ENCODE results near the gene NTRK3.

The NTRK3 gene

GRCh38 chr15:87943626-87944025 is 312.9 kb downstream of the NTRK3 start:
- Histone ChIP-seq H3K4me3 (ENCODE audit: extremely low read depth, insufficient read depth, low read length, poor library complexity, severe bottlenecking) (no peak overlapping the region), H3K4me1 (ENCODE audit: control insufficient read depth, insufficient read depth, low read length, poor library complexity, severe bottlenecking) (peaks cover 7% of the 10 kb centered on the region), H3K27ac (ENCODE audit: low read depth, low read length, severe bottlenecking) (no peak overlapping the region), H3K9me3 (ENCODE audit: control insufficient read depth, low read length) (no peaks in the 10 kb centered on the region), H3K36me3 (ENCODE audit: control insufficient read depth, insufficient read depth, low read length) (no peaks in the 10 kb centered on the region)
- 83 to 87% methylated on average over 2 to 3 of the region's 3 CpGs for WGBS, 2 experiments (ENCODE audit: insufficient coverage in 2 of 2)

GRCh38 chr15:87942316-87942715 is 314.2 kb downstream of the NTRK3 start:
- no peak overlapping the region for H3K27ac ChIP-seq (ENCODE audit: low read depth, low read length, severe bottlenecking)
- no peaks in the 10 kb centered on the region for H3K9me3 ChIP-seq (ENCODE audit: control insufficient read depth, low read length)
- no peak overlapping the region for H3K4me3 ChIP-seq (ENCODE audit: extremely low read depth, insufficient read depth, low read length, poor library complexity, severe bottlenecking)
- H3K36me3 ChIP-seq (ENCODE audit: control insufficient read depth, insufficient read depth, low read length), result no peaks in the 10 kb centered on the region
- H3K4me1 ChIP-seq (ENCODE audit: control insufficient read depth, insufficient read depth, low read length, poor library complexity, severe bottlenecking), result peaks cover 15% of the 10 kb centered on the region
- WGBS, 2 experiments (ENCODE audit: insufficient coverage in 2 of 2), result 87 to 88% methylated on average over 4 to 6 of the region's 6 CpGs

GRCh38 chr15:87941606-87942005 is 314.9 kb downstream of the NTRK3 start:
- no peaks in the 10 kb centered on the region for H3K36me3 ChIP-seq (ENCODE audit: control insufficient read depth, insufficient read depth, low read length)
- 81 to 86% methylated on average over 2 to 3 of the region's 5 CpGs for WGBS, 2 experiments (ENCODE audit: insufficient coverage in 2 of 2)
- no peak overlapping the region for H3K27ac ChIP-seq (ENCODE audit: low read depth, low read length, severe bottlenecking)
- no peaks in the 10 kb centered on the region for H3K9me3 ChIP-seq (ENCODE audit: control insufficient read depth, low read length)
- no peak overlapping the region for H3K4me3 ChIP-seq (ENCODE audit: extremely low read depth, insufficient read depth, low read length, poor library complexity, severe bottlenecking)
- peaks cover 15% of the 10 kb centered on the region for H3K4me1 ChIP-seq (ENCODE audit: control insufficient read depth, insufficient read depth, low read length, poor library complexity, severe bottlenecking)

GRCh38 chr15:87940768-87941167 is 315.8 kb downstream of the NTRK3 start:
- Histone ChIP-seq H3K9me3 (ENCODE audit: control insufficient read depth, low read length) (no peaks in the 10 kb centered on the region), H3K4me1 (ENCODE audit: control insufficient read depth, insufficient read depth, low read length, poor library complexity, severe bottlenecking) (peaks cover 15% of the 10 kb centered on the region), H3K27ac (ENCODE audit: low read depth, low read length, severe bottlenecking) (no peak overlapping the region), H3K4me3 (ENCODE audit: extremely low read depth, insufficient read depth, low read length, poor library complexity, severe bottlenecking) (no peak overlapping the region), H3K36me3 (ENCODE audit: control insufficient read depth, insufficient read depth, low read length) (no peaks in the 10 kb centered on the region)
- 88% methylated on average over 2 of the region's 2 CpGs; no CpG with 5 or more reads in 1 of the 2 experiments for WGBS, 2 experiments (ENCODE audit: insufficient coverage in 2 of 2)

GRCh38 chr15:87939848-87940457 is 316.6 kb downstream of the NTRK3 start:
- Histone ChIP-seq H3K9me3 (ENCODE audit: control insufficient read depth, low read length) (no peaks in the 10 kb centered on the region), H3K27ac (ENCODE audit: low read depth, low read length, severe bottlenecking) (no peak overlapping the region), H3K36me3 (ENCODE audit: control insufficient read depth, insufficient read depth, low read length) (no peaks in the 10 kb centered on the region), H3K4me3 (ENCODE audit: extremely low read depth, insufficient read depth, low read length, poor library complexity, severe bottlenecking) (no peak overlapping the region), H3K4me1 (ENCODE audit: control insufficient read depth, insufficient read depth, low read length, poor library complexity, severe bottlenecking) (peaks cover 15% of the 10 kb centered on the region)
- WGBS, 2 experiments (ENCODE audit: insufficient coverage in 2 of 2), result 86 to 90% methylated on average over 1 to 2 of the region's 2 CpGs

- no peak overlapping the region for H3K4me3 ChIP-seq (ENCODE audit: extremely low read depth, insufficient read depth, low read length, poor library complexity, severe bottlenecking)
- H3K9me3 ChIP-seq (ENCODE audit: control insufficient read depth, low read length), result no peaks in the 10 kb centered on the region
- H3K27ac ChIP-seq (ENCODE audit: low read depth, low read length, severe bottlenecking), result peak overlapping the region; percentile 76
- peaks cover 15% of the 10 kb centered on the region for H3K4me1 ChIP-seq (ENCODE audit: control insufficient read depth, insufficient read depth, low read length, poor library complexity, severe bottlenecking)
- WGBS, 2 experiments (ENCODE audit: insufficient coverage in 2 of 2), result no CpG with 5 or more reads among the region's 1 CpG
- no peaks in the 10 kb centered on the region for H3K36me3 ChIP-seq (ENCODE audit: control insufficient read depth, insufficient read depth, low read length)
Observed at GRCh38 chr15:87938031-87938430, 318.5 kb downstream of the NTRK3 start.

- H3K27ac ChIP-seq (ENCODE audit: low read depth, low read length, severe bottlenecking), result no peak overlapping the region
- no peak overlapping the region for H3K4me3 ChIP-seq (ENCODE audit: extremely low read depth, insufficient read depth, low read length, poor library complexity, severe bottlenecking)
- H3K4me1 ChIP-seq (ENCODE audit: control insufficient read depth, insufficient read depth, low read length, poor library complexity, severe bottlenecking), result peaks cover 12% of the 10 kb centered on the region
- WGBS, 2 experiments (ENCODE audit: insufficient coverage in 2 of 2), result 67 to 83% methylated on average over 1 to 2 of the region's 2 CpGs
- H3K9me3 ChIP-seq (ENCODE audit: control insufficient read depth, low read length), result no peaks in the 10 kb centered on the region
- no peaks in the 10 kb centered on the region for H3K36me3 ChIP-seq (ENCODE audit: control insufficient read depth, insufficient read depth, low read length)
Observed at GRCh38 chr15:87935583-87935982, 321.0 kb downstream of the NTRK3 start.

- WGBS, 2 experiments (ENCODE audit: insufficient coverage in 2 of 2), result 100% methylated on average over 1 of the region's 2 CpGs
- Histone ChIP-seq H3K4me1 (ENCODE audit: control insufficient read depth, insufficient read depth, low read length, poor library complexity, severe bottlenecking) (no peaks in the 10 kb centered on the region), H3K27ac (ENCODE audit: low read depth, low read length, severe bottlenecking) (no peak overlapping the region), H3K36me3 (ENCODE audit: control insufficient read depth, insufficient read depth, low read length) (no peaks in the 10 kb centered on the region), H3K9me3 (ENCODE audit: control insufficient read depth, low read length) (no peaks in the 10 kb centered on the region), H3K4me3 (ENCODE audit: extremely low read depth, insufficient read depth, low read length, poor library complexity, severe bottlenecking) (no peak overlapping the region)
Observed at GRCh38 chr15:87931584-87931983, 325.0 kb downstream of the NTRK3 start.

GRCh38 chr15:87930457-87930856 is 326.1 kb downstream of the NTRK3 start:
- Histone ChIP-seq H3K27ac (ENCODE audit: low read depth, low read length, severe bottlenecking) (no peak overlapping the region), H3K9me3 (ENCODE audit: control insufficient read depth, low read length) (no peaks in the 10 kb centered on the region), H3K36me3 (ENCODE audit: control insufficient read depth, insufficient read depth, low read length) (no peaks in the 10 kb centered on the region), H3K4me3 (ENCODE audit: extremely low read depth, insufficient read depth, low read length, poor library complexity, severe bottlenecking) (no peak overlapping the region), H3K4me1 (ENCODE audit: control insufficient read depth, insufficient read depth, low read length, poor library complexity, severe bottlenecking) (no peaks in the 10 kb centered on the region)
- 80 to 87% methylated on average over 5 of the region's 5 CpGs for WGBS, 2 experiments (ENCODE audit: insufficient coverage in 2 of 2)

GRCh38 chr15:87929841-87930240 is 326.7 kb downstream of the NTRK3 start:
- Histone ChIP-seq H3K36me3 (ENCODE audit: control insufficient read depth, insufficient read depth, low read length) (no peaks in the 10 kb centered on the region), H3K27ac (ENCODE audit: low read depth, low read length, severe bottlenecking) (no peak overlapping the region), H3K4me1 (ENCODE audit: control insufficient read depth, insufficient read depth, low read length, poor library complexity, severe bottlenecking) (no peaks in the 10 kb centered on the region), H3K9me3 (ENCODE audit: control insufficient read depth, low read length) (no peaks in the 10 kb centered on the region), H3K4me3 (ENCODE audit: extremely low read depth, insufficient read depth, low read length, poor library complexity, severe bottlenecking) (no peak overlapping the region)
- 90 to 94% methylated on average over 2 of the region's 2 CpGs for WGBS, 2 experiments (ENCODE audit: insufficient coverage in 2 of 2)

- Histone ChIP-seq H3K4me3 (ENCODE audit: extremely low read depth, insufficient read depth, low read length, poor library complexity, severe bottlenecking) (no peak overlapping the region), H3K9me3 (ENCODE audit: control insufficient read depth, low read length) (peaks cover 4% of the 10 kb centered on the region), H3K4me1 (ENCODE audit: control insufficient read depth, insufficient read depth, low read length, poor library complexity, severe bottlenecking) (peaks cover 5% of the 10 kb centered on the region), H3K27ac (ENCODE audit: low read depth, low read length, severe bottlenecking) (no peak overlapping the region), H3K36me3 (ENCODE audit: control insufficient read depth, insufficient read depth, low read length) (no peaks in the 10 kb centered on the region)
- WGBS, 2 experiments (ENCODE audit: insufficient coverage in 2 of 2), result 50 to 60% methylated on average over 1 of the region's 1 CpG
Observed at GRCh38 chr15:87924433-87924832, 332.1 kb downstream of the NTRK3 start.

Data from mesodermal cell (in vitro differentiated cells).